A673 (cell line): ENCODE results near the gene NRDC. TPM values are rescaled to one million over a fixed set of nuclear protein-coding genes. Genes with fewer than 3 reads are reported as not detected.
A peak's percentile ranks its signal among the peaks of the same experiment; 100 is the strongest.

Experiments used
- BruUV-seq: library from RNA; stranded (reverse); fragments of 400-500 nt; replicated peaks from 2 replicates; lab custom pipeline; 2021; lab: Mats Ljungman, UMichigan
- CTCF ChIA-PET: fragments of 300-600 bp; sonication (Branson Sonifier 250); formaldehyde crosslinking; loops from one replicate; lab custom pipeline; 2022; ENCODE audit warnings: antibody characterized with exemption; lab: Charles Lee
- POLR2A ChIA-PET: fragments of 300-600 bp; sonication (Branson Sonifier 250); formaldehyde crosslinking; loops from one replicate; lab custom pipeline; 2022; ENCODE audit warnings: antibody characterized with exemption; ENCODE audit not compliant: low non-redundant PET; lab: Charles Lee
- DNase-seq: peaks from one replicate; pipeline ENCODE4 v3.0.0-alpha.2; 2015; ENCODE audit warnings: low spot score
- H3K27ac ChIP-seq: fragments of 200-600 bp; sonication (generic); 2 replicates; pipeline ENCODE4 v1.5.1; 2016; ENCODE audit warnings: mixed run types, low read depth, mild to moderate bottlenecking, mixed read lengths, antibody characterized with exemption, low read length; ENCODE audit not compliant: poor library complexity, severe bottlenecking
- H3K27me3 ChIP-seq: fragments of 200-600 bp; sonication (generic); replicated peaks from 2 replicates; pipeline ENCODE4 v1.6.1; 2017; ENCODE audit warnings: mixed run types, low read depth, mild to moderate bottlenecking, mixed read lengths, antibody characterized with exemption, low read length; ENCODE audit not compliant: insufficient read depth, poor library complexity
- H3K36me3 ChIP-seq: fragments of 200-600 bp; sonication (generic); 2 replicates; pipeline ENCODE4 v1.6.1; 2016; ENCODE audit warnings: mixed run types, mild to moderate bottlenecking, mixed read lengths, antibody characterized with exemption, low read length; ENCODE audit not compliant: insufficient read depth, poor library complexity, severe bottlenecking
- H3K4me1 ChIP-seq: fragments of 200-600 bp; sonication (generic); 2 replicates; pipeline ENCODE4 v1.6.1; 2017; ENCODE audit warnings: mixed run types, mild to moderate bottlenecking, mixed read lengths, antibody characterized with exemption, low read length; ENCODE audit not compliant: insufficient read depth, poor library complexity, severe bottlenecking
- H3K4me3 ChIP-seq: fragments of 200-600 bp; sonication (generic); 2 replicates; pipeline ENCODE4 v1.5.1; 2016; ENCODE audit warnings: low read depth, mixed run types, mild to moderate bottlenecking, mixed read lengths, low read length; ENCODE audit not compliant: poor library complexity, severe bottlenecking
- H3K9me3 ChIP-seq: fragments of 200-600 bp; sonication (generic); 2 replicates; pipeline ENCODE4 v1.6.1; 2016; ENCODE audit warnings: mixed run types, low read depth, mild to moderate bottlenecking, mixed read lengths, antibody characterized with exemption, low read length; ENCODE audit not compliant: poor library complexity, severe bottlenecking
- CTCF ChIP-seq: fragments of 300-800, 200-600 bp; sonication (generic); conservative IDR thresholded peaks from 2 replicates; pipeline ENCODE4 v1.5.1; 2017; ENCODE audit warnings: low read depth, mild to moderate bottlenecking, antibody characterized with exemption, low read length, moderate library complexity, mixed read lengths
- EZH2 ChIP-seq: fragments of 200-600 bp; sonication (generic); IDR thresholded peaks from 2 replicates; pipeline ENCODE4 v1.6.1; 2017; ENCODE audit warnings: borderline replicate concordance, low read depth, mild to moderate bottlenecking, mixed read lengths, antibody characterized with exemption, low read length; ENCODE audit not compliant: poor library complexity, severe bottlenecking
- intact Hi-C: fragments of 100-400 bp; cut with micrococcal nuclease; formaldehyde crosslinking; loops from one replicate; pipeline ENCODE4 v1.10.0; 2022; ENCODE audit not compliant: unreplicated experiment
- total RNA-seq: library from RNA; stranded (reverse); gene quantifications from 2 replicates; pipeline ENCODE4 v1.2.3, GENCODE V29; 2021

Gene NRDC
- total RNA-seq, 1 experiment from 2014 or later, result 1,009 TPM

DNA sequence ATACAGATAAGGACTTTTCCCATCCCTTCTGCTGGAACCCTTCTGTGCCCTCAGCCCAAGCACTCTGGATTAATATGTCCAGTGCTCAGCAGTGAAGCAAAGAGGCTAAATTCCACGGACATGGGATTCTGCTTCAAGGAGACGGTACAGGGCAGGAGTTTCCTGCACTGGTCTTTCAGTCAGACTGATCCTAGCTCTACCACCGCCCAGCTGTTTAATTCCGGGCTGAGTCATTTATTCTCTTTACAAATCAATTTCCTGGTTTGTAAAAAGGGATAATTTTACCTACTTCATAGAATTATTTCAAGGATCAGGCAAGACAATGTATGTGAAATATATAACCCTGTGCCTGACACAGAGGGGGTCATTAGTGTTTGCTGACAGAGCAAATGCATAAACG is 41.6 kb upstream of the NRDC start:
- Histone ChIP-seq H3K27ac (peak overlapping the region; percentile 86), H3K4me3 (no peak overlapping the region), H3K27me3 (no peaks in the 10 kb centered on the region), H3K36me3 (peaks cover 4% of the 10 kb centered on the region), H3K9me3 (no peaks in the 10 kb centered on the region), H3K4me1 (peaks cover 51% of the 10 kb centered on the region)
- no TSS peak for BruUV-seq
- ChIA-PET POLR2A (no interaction called here), CTCF (interaction anchor here (0.8 kb wide), 1 partner anchor 76 kb away, joined by 4 read pairs; no protein-coding TSS in a partner anchor)
- DNase-seq, result peak; percentile 65
- no peak for TF ChIP-seq CTCF
- no peak for TF ChIP-seq EZH2
- intact Hi-C loops, result no loop called here

DNA sequence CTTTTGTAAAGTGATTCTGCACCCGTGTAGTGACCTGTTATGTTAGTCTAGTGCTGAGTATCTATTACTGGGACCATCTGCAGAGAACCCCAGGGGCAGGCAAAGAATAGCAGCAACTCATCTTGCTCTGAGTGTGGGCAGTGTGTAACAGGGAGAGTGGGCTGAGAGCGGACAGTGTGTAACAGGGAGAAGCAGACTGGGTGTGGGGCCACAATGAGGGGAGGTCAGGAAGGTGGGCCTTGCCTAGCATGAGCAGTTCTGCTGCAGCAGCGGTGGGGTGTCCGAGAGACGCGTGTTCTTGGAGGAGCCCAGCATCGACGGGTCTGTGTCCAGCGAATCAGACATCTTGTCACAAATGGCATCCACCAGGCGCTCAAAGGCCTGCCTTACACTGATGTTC is 41.2 kb upstream of the NRDC start:
- POLR2A ChIA-PET, result no interaction called here
- Histone ChIP-seq H3K27ac (peak overlapping the region; percentile 86), H3K36me3 (peaks cover 5% of the 10 kb centered on the region), H3K27me3 (no peaks in the 10 kb centered on the region), H3K9me3 (no peaks in the 10 kb centered on the region), H3K4me3 (no peak overlapping the region), H3K4me1 (peaks cover 48% of the 10 kb centered on the region)
- peak; percentile 41 for DNase-seq
- BruUV-seq, result no TSS peak
- TF ChIP-seq EZH2 (no peak), CTCF (no peak)
- intact Hi-C loops, result loop anchor here (2.0 kb wide), 1 partner anchor 75 kb away; no protein-coding TSS in a partner anchor
- CTCF ChIA-PET, result no interaction called here

DNA sequence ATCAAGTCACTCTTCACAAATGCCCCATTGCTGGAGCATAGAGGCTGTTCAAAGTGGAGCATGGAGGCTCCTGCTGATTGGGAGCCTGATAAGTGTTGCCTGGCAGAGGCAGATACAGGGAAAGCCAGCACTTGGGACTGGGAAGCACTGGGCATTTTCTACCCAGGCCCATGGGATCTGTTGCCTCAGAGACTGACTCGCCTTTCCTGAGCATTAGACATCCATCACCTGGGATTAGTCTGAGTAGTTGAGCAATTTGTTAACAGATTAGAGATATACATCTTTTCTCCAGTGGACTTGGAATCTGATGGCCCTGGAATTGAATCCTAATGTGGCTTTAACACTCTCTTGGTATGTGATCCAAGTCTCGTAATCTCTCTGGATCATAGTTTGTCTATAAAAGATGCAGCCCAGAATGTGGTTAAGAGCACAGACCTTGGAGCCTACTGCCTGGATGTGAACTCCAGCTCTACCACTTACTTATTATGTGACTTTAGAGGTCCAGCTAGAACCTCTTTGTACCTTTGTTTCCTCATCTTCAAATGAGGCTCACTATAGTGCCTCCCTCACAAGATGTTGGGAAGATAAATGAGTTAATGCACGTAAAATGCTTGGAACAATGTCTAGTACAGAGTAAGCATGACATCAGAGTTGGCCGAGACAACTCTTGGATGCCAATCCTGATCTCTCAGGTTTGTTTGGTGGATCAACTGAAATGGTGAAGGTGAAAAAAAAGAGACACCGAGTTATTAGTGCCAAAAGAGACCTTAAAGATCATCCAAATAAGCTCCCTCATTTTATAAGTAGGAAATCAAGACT is 38.3 kb upstream of the NRDC start:
- Histone ChIP-seq H3K27me3 (no peaks in the 10 kb centered on the region), H3K4me3 (no peak overlapping the region), H3K36me3 (peaks cover 10% of the 10 kb centered on the region), H3K27ac (no peak overlapping the region), H3K9me3 (no peaks in the 10 kb centered on the region), H3K4me1 (peaks cover 54% of the 10 kb centered on the region)
- intact Hi-C loops, result no loop called here
- DNase-seq, result no peak
- no TSS peak for BruUV-seq
- ChIA-PET CTCF (no interaction called here), POLR2A (interaction anchor here (0.6 kb wide), 1 partner anchor 70 kb away, joined by 4 read pairs; no protein-coding TSS in a partner anchor)
- TF ChIP-seq EZH2 (no peak), CTCF (no peak)
